Measurements from ENCODE around the gene FAM3A.
A peak's percentile ranks its signal among the peaks of the same experiment; 100 is the strongest.

Gene FAM3A

DNA sequence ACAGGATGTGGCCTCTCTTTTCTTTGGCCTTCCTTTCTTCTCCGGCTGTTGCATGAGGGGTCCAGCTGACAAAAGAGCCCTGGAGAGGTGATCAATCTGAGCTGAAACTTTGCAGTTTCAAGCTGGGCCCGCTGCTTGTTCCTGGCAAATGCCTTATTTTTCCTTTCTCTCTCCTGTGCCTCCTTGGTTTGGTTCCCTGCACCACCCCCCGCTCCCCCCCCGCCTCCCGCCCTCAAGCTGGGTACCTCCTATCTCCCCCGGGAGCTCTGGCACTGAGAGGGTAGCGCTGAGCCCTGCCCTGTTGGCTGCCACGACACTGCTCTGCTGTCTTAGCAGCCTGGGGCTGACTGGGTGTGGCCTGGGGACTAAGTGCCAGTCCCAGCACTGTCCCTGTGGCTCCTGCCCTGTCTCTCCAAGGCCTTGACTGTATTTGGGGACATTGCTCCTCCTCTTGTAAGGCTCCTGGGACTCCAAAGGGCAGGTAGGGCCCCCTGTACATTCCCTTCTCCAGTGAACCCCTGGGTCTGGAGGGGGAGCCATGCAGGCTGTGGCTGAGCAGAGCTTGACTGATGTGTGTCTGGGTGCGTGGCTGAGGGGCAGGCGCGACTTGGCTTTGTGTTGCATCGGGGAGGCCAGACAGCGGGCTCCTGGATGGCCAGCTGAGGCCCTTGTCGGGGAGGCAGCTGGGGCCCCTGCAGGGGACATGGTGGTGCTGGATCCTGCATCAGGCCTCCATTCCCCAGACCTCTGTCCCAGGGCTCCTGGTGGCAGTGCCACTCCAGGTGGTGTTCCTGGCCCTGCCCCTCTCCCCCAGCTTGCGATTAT is 56.9 kb downstream of the FAM3A start:
- peak; percentile 12 for DNase-seq

DNA sequence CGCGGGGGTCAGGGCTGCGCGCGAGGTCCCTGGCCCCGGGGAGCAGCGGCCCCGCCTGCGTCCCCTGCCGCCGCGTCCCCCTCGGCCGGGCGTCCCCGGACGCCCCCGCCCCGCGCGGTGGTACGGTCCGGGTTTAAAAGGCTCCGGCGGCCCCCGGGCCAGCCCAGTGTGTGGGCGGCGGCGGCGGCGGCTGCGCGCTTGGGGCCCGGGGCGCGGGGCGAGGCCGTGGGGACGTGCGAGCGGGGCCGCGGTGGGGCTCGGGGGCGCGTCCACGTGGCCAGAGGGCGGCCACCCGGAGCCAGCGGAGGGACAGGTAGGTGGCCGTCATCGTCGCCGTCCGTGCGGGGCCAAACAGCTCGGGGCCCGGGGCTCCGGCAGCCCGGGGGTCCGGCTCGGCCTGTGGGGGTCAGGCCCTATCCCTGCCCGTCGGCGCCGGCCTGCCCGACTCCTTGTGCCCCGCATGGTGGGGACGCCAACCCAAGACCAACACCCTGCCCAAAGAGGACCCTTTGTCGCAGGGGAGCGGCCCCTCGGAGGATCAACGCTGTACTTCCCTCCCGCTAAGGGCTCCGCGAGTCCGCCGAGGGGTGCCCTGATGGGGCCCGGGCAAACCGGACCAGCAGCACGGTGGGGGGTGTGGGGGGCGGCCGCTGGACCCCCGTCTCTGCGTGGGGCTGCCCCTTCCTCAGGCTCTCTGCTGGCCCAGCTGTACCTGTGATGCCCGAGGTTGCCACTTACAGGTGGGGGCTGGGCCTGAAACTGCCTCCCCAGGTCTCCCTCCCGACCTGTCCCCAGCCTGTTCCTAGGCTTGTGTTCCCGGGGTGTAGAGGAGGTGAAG is 57.7 kb downstream of the FAM3A start, which contains the start of gene PLXNA3:
PLXNA3 (plus strand) TSS at position 166 of the 838 bp plus-strand sequence. CDS start 1,903 bp downstream, outside the sequence.
- DNase-seq = peak; percentile 44

DNA sequence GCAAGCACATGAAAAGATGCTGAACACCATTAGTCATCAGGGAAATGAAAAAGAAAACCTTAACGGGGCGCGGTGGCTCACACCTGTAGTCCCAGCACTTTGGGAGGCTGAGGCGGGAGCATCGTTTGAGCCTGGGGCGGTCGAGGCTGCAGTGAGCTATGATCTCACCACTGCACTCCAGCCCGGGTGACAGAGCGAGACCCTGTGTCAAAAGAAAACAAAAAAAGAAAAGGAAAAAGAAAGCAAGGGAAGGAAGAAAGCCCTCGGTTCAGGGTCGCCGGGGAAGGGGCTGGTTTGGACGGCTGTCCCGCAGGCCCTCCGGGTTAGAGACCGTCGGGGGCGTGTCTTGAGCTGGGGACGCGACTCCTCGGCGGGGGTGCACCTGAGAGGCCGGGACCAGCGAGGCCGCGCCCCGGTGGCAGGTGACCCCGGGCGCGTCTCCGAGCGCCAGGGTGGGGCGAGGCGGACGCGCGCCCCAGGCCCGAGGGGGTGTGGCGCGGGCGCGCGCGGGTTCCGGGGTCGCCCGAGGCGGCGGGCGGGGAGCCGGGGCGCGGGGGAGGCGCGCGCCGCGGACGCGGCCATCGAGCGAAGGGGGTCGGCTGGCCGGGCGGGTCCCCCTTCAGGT is 58.4 kb downstream of the FAM3A start:
- DNase-seq = peak; percentile 17

Data from OCI-M1 (cell line).